CD4-positive, alpha-beta T cell (primary cell): Measurements from ENCODE around the gene RAPGEF4. TPM values are rescaled to one million over a fixed set of nuclear protein-coding genes. Genes with fewer than 3 reads are reported as not detected.

ENCODE experiments used
- ATAC-seq: fragments of 200-7000 bp; cut with Tn5 transposase; one replicate; pipeline ENCODE4 v1.10.0; 2022; ENCODE audit warnings: mild to moderate bottlenecking; ENCODE audit not compliant: poor library complexity
- CTCF ChIA-PET: fragments of 350-600 bp; sonication (Branson Sonifier 250); formaldehyde crosslinking; loops from one replicate; lab custom pipeline; 2021; ENCODE audit warnings: antibody characterized with exemption, inconsistent platforms; lab: Charles Lee
- POLR2A ChIA-PET: fragments of 350-600 bp; sonication (Branson Sonifier 250); formaldehyde crosslinking; loops from one replicate; lab custom pipeline; 2021; ENCODE audit warnings: antibody characterized with exemption, inconsistent platforms; lab: Charles Lee
- DNase-seq, 14 experiments: peaks; one replicate each; pipeline ENCODE4 v3.0.0-alpha.2; 2013 to 2020; ENCODE audit warnings: mixed read lengths in 2 of 14
- H3K27ac ChIP-seq, 2 donors: one replicate each; pipeline versions ENCODE4 v1.5.1 to v1.7.0; 2013; ENCODE audit warnings: low read length in 2 of 2, low read depth in 1 of 2, mild to moderate bottlenecking in 1 of 2
- H3K27me3 ChIP-seq, 2 experiments: 1 replicate in 1 of 2; 2 replicates in 1 of 2; pipeline versions ENCODE4 v1.6.1 to v1.7.0; 2013; ENCODE audit warnings: low read length in 2 of 2, control low read depth in 1 of 2, mild to moderate bottlenecking in 1 of 2, moderate library complexity in 1 of 2; ENCODE audit not compliant: insufficient read depth in 2 of 2, control insufficient read depth in 1 of 2
- H3K36me3 ChIP-seq: one replicate; pipeline ENCODE4 v1.6.1; 2013; ENCODE audit warnings: low read length, control low read depth; ENCODE audit not compliant: insufficient read depth
- H3K4me1 ChIP-seq: one replicate; pipeline ENCODE4 v1.6.1; 2013; ENCODE audit warnings: low read length, control low read depth; ENCODE audit not compliant: insufficient read depth
- H3K4me3 ChIP-seq: one replicate; pipeline ENCODE4 v1.5.1; 2013; ENCODE audit warnings: mild to moderate bottlenecking, low read length, moderate library complexity
- H3K9me3 ChIP-seq, 2 experiments: 1 replicate in 1 of 2; 2 replicates in 1 of 2; pipeline versions ENCODE4 v1.6.1 to v1.7.0; 2013; ENCODE audit warnings: low read length in 2 of 2, mild to moderate bottlenecking in 2 of 2, control low read depth in 1 of 2, moderate library complexity in 1 of 2; ENCODE audit not compliant: control insufficient read depth in 1 of 2, insufficient read depth in 1 of 2
- H3K27ac Mint-ChIP-seq: one replicate; pipeline ENCODE4 v1.8.0; 2020; ENCODE audit warnings: mixed read lengths
- H3K27me3 Mint-ChIP-seq: one replicate; pipeline ENCODE4 v1.8.0; 2021; ENCODE audit warnings: mixed read lengths
- H3K36me3 Mint-ChIP-seq: one replicate; pipeline ENCODE4 v1.8.0; 2021; ENCODE audit warnings: low read depth, mixed read lengths
- H3K4me1 Mint-ChIP-seq: one replicate; pipeline ENCODE4 v1.8.0; 2021; ENCODE audit warnings: low read depth, mixed read lengths
- H3K4me3 Mint-ChIP-seq: one replicate; pipeline ENCODE4 v1.8.0; 2020; ENCODE audit warnings: mild to moderate bottlenecking, mixed read lengths
- H3K9me3 Mint-ChIP-seq: one replicate; pipeline ENCODE4 v1.8.0; 2020; ENCODE audit warnings: mixed read lengths
- CTCF ChIP-seq: fragments of 200-600 bp; IDR thresholded peaks from one replicate; pipeline ENCODE4 v1.8.0; 2022; ENCODE audit warnings: antibody characterized with exemption, mild to moderate bottlenecking
- intact Hi-C, 2 experiments: fragments of 100-400 bp; cut with DNase I in 1 of 2; cut with micrococcal nuclease in 1 of 2; formaldehyde crosslinking; loops; one replicate each; pipeline versions ENCODE4 v1.15.1 to v1.9.0; 2023 to 2025; cut with DNase I, micrococcal nuclease
- total RNA-seq, 174 experiments: library from RNA in 2 of 174; stranded (reverse) in 2 of 174; gene quantifications; one replicate each; pipeline ENCODE4 v1.2.3 and lab custom pipeline; 2021 to 2026

Gene RAPGEF4
- total RNA-seq, 2 experiments from 2014 or later, result 0.69 to 0.73 TPM

GRCh38 chr2:172829229-172829628 lies 93.6 kb downstream of the RAPGEF4 start:
- Mint-ChIP-seq H3K4me3 (no peak overlapping the region), H3K36me3 (no peaks in the 10 kb centered on the region), H3K9me3 (no peaks in the 10 kb centered on the region), H3K4me1 (no peaks in the 10 kb centered on the region), H3K27me3 (peaks cover 7% of the 10 kb centered on the region), H3K27ac (no peak overlapping the region)
- Histone ChIP-seq H3K27me3 (peaks cover 0 to 12% of the 10 kb centered on the region in 2 experiments), H3K4me1 (no peaks in the 10 kb centered on the region), H3K4me3 (no peak overlapping the region), H3K27ac (no peak overlapping the region), H3K36me3 (no peaks in the 10 kb centered on the region), H3K9me3 (no peaks in the 10 kb centered on the region)
- ATAC-seq, result no peak
- POLR2A ChIA-PET, result no interaction called here
- no peak for TF ChIP-seq CTCF
- CTCF ChIA-PET, result interaction anchor here (1.2 kb wide), 1 partner anchor 8 kb away, joined by 3 read pairs; no protein-coding TSS in a partner anchor
- DNase-seq, result no peak
- intact Hi-C loops, result no loop called here

GRCh38 chr2:172830482-172830881 lies 94.8 kb downstream of the RAPGEF4 start:
- CTCF ChIA-PET, result interaction anchor here (1.2 kb wide), 1 partner anchor 9 kb away, joined by 3 read pairs; no protein-coding TSS in a partner anchor
- no peak for ATAC-seq

GRCh38 chr2:172833898-172834297 lies 98.3 kb downstream of the RAPGEF4 start:
- ATAC-seq (no peak), DNase-seq (no peak)
- Histone ChIP-seq H3K36me3 (no peaks in the 10 kb centered on the region), H3K27me3 (peaks cover 0 to 28% of the 10 kb centered on the region in 2 experiments), H3K4me1 (no peaks in the 10 kb centered on the region), H3K9me3 (no peaks in the 10 kb centered on the region), H3K4me3 (no peak overlapping the region), H3K27ac (no peak overlapping the region)
- no peaks in the 10 kb centered on the region for H3K9me3 Mint-ChIP-seq
- CTCF ChIA-PET, result no interaction called here
- TF ChIP-seq CTCF, result no peak
- no peak overlapping the region for H3K4me3 Mint-ChIP-seq
- POLR2A ChIA-PET, result no interaction called here
- peaks cover 20% of the 10 kb centered on the region for H3K27me3 Mint-ChIP-seq
- H3K27ac Mint-ChIP-seq, result no peak overlapping the region
- H3K4me1 Mint-ChIP-seq, result no peaks in the 10 kb centered on the region
- intact Hi-C loops, result no loop called here
- no peaks in the 10 kb centered on the region for H3K36me3 Mint-ChIP-seq

More at GRCh38 chr2:172830482-172830881, 94.8 kb downstream of the RAPGEF4 start:
- no peaks in the 10 kb centered on the region for H3K9me3 Mint-ChIP-seq
- DNase-seq, result no peak
- no peaks in the 10 kb centered on the region for H3K4me1 Mint-ChIP-seq
- peaks cover 8% of the 10 kb centered on the region for H3K27me3 Mint-ChIP-seq
- no peaks in the 10 kb centered on the region for H3K36me3 ChIP-seq
- H3K27ac ChIP-seq, result no peak overlapping the region
- H3K4me3 ChIP-seq, result no peak overlapping the region
- H3K27me3 ChIP-seq, result peaks cover 0 to 17% of the 10 kb centered on the region in 2 experiments
- TF ChIP-seq CTCF, result no peak
- no peaks in the 10 kb centered on the region for H3K36me3 Mint-ChIP-seq
- H3K4me1 ChIP-seq, result no peaks in the 10 kb centered on the region
- H3K9me3 ChIP-seq, result no peaks in the 10 kb centered on the region
- intact Hi-C loops, result no loop called here
- POLR2A ChIA-PET, result no interaction called here
- no peak overlapping the region for H3K4me3 Mint-ChIP-seq
- H3K27ac Mint-ChIP-seq, result no peak overlapping the region
